OCI-LY1 (cell line): ENCODE measurements around the gene ABLIM2.

Source experiments
- H2AFZ ChIP-seq: fragments of 200-600 bp; sonication (generic), shearing (Covaris generic); 2 replicates; pipeline ENCODE4 v1.6.0; 2014; ENCODE audit warnings: antibody characterized with exemption, mild to moderate bottlenecking, low read length
- H3F3A ChIP-seq: fragments of 200-600 bp; sonication (generic), shearing (Covaris generic); 2 replicates; pipeline ENCODE4 v1.6.0; 2014; ENCODE audit warnings: mild to moderate bottlenecking, antibody characterized with exemption, low read length, moderate library complexity; ENCODE audit not compliant: insufficient read depth
- H3K27ac ChIP-seq: fragments of 200-600 bp; sonication (generic); 2 replicates; pipeline ENCODE4 v1.5.1; 2014; ENCODE audit warnings: low read length, mixed run types, mild to moderate bottlenecking, low read depth; ENCODE audit not compliant: poor library complexity, severe bottlenecking
- H3K27me3 ChIP-seq: fragments of 200-600 bp; sonication (generic); 2 replicates; pipeline ENCODE4 v1.6.0; 2014; ENCODE audit warnings: antibody characterized with exemption, mild to moderate bottlenecking, low read length, moderate library complexity; ENCODE audit not compliant: insufficient read depth
- H3K36me3 ChIP-seq: fragments of 200-600 bp; sonication (generic); 2 replicates; pipeline ENCODE4 v1.6.1; 2014; ENCODE audit warnings: mild to moderate bottlenecking, antibody characterized with exemption, low read length, moderate library complexity, mixed read lengths; ENCODE audit not compliant: insufficient read depth
- H3K4me1 ChIP-seq: fragments of 200-600 bp; sonication (generic); 2 replicates; pipeline ENCODE4 v1.5.1; 2014; ENCODE audit warnings: mild to moderate bottlenecking, low read length, moderate library complexity; ENCODE audit not compliant: insufficient read depth, severe bottlenecking
- H3K4me2 ChIP-seq: fragments of 200-600 bp; sonication (generic), shearing (Covaris generic); 2 replicates; pipeline ENCODE4 v1.6.1; 2014; ENCODE audit warnings: low read length
- H3K4me3 ChIP-seq: fragments of 200-600 bp; sonication (generic); 2 replicates; pipeline ENCODE4 v1.5.1; 2014; ENCODE audit warnings: low read length, low read depth, mild to moderate bottlenecking, mixed read lengths; ENCODE audit not compliant: poor library complexity, severe bottlenecking
- H3K79me2 ChIP-seq: fragments of 200-600 bp; shearing (Covaris generic); 2 replicates; pipeline ENCODE4 v1.6.1; 2016; ENCODE audit warnings: mixed run types, low read length, mixed read lengths; ENCODE audit not compliant: insufficient read depth
- H3K9ac ChIP-seq: fragments of 200-600 bp; sonication (generic), shearing (Covaris generic); 2 replicates; pipeline ENCODE4 v1.6.1; 2014; ENCODE audit warnings: mild to moderate bottlenecking, low read length, mixed read lengths
- H3K9me2 ChIP-seq: fragments of 200-600 bp; sonication (generic), shearing (Covaris generic); 2 replicates; pipeline ENCODE4 v1.6.1; 2014; ENCODE audit warnings: low read depth, mild to moderate bottlenecking, low read length, mixed read lengths
- H3K9me3 ChIP-seq: fragments of 200-600 bp; shearing (Covaris generic); 2 replicates; pipeline ENCODE4 v1.6.1; 2014; ENCODE audit warnings: low read length, mixed read lengths
- H4K20me1 ChIP-seq: fragments of 200-600 bp; sonication (generic), shearing (Covaris generic); 2 replicates; pipeline ENCODE4 v1.6.0; 2016; ENCODE audit warnings: mild to moderate bottlenecking, low read length; ENCODE audit not compliant: insufficient read depth
- EZH2 ChIP-seq: fragments of 200-600 bp; sonication (generic), shearing (Covaris generic); IDR thresholded peaks from 2 replicates; pipeline ENCODE4 v1.8.0; 2017; ENCODE audit warnings: borderline replicate concordance, mixed run types, mild to moderate bottlenecking, antibody characterized with exemption, low read length, moderate library complexity, mixed read lengths
- TF ChIP-seq, protein P1 (sequence below): fragments of 200-600 bp; sonication (generic), shearing (Covaris generic); IDR thresholded peaks from 2 replicates; pipeline ENCODE4 v1.5.1; 2017; ENCODE audit warnings: mild to moderate bottlenecking, antibody characterized with exemption, low read length, moderate library complexity, mixed read lengths

Gene ABLIM2

DNA sequence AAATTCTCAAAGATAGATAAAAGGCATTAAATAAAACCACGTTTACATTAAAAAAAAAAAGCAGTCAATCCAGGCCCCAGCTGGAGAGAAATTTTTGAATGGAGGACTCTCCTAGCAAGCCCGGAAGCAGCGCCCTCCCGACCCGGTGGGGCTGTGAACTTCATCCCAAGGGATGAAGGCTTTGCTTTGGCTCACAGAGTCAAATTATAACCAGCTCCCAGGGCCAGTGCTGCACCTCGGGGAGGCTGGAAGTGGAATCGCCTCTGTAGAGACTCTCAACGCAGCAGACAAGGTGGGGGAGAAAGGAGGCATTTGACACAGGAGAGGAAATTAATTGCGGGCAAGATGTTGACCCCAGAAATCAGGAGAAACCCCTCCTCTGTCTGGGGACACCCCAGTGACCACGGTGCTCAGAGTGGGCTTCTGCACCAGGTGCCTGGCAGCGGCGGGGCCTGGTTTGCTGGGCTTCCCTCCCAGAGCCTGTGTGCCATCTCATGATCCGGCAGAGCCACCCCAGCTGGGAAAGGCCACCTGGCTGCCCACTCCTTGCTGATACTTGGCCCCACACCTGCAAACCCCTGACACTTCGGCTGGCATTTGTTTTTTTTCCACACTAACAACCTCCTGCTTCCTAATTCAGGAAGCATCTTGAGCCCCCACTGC is 71.7 kb downstream of the ABLIM2 start:
- no peaks in the 10 kb centered on the region for H3K9me3 ChIP-seq
- H3F3A ChIP-seq: no peaks in the 10 kb centered on the region
- H3K4me3 ChIP-seq: no peak overlapping the region
- no peaks in the 10 kb centered on the region for H3K9me2 ChIP-seq
- no peak overlapping the region for H3K4me2 ChIP-seq
- no peaks in the 10 kb centered on the region for H3K79me2 ChIP-seq
- peaks cover 6% of the 10 kb centered on the region for H3K4me1 ChIP-seq
- no peak overlapping the region for H3K27ac ChIP-seq
- TF ChIP-seq, protein P1, sequence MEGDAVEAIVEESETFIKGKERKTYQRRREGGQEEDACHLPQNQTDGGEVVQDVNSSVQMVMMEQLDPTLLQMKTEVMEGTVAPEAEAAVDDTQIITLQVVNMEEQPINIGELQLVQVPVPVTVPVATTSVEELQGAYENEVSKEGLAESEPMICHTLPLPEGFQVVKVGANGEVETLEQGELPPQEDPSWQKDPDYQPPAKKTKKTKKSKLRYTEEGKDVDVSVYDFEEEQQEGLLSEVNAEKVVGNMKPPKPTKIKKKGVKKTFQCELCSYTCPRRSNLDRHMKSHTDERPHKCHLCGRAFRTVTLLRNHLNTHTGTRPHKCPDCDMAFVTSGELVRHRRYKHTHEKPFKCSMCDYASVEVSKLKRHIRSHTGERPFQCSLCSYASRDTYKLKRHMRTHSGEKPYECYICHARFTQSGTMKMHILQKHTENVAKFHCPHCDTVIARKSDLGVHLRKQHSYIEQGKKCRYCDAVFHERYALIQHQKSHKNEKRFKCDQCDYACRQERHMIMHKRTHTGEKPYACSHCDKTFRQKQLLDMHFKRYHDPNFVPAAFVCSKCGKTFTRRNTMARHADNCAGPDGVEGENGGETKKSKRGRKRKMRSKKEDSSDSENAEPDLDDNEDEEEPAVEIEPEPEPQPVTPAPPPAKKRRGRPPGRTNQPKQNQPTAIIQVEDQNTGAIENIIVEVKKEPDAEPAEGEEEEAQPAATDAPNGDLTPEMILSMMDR: no peak
- TF ChIP-seq EZH2: no peak
- no peaks in the 10 kb centered on the region for H3K27me3 ChIP-seq
- no peak overlapping the region for H3K9ac ChIP-seq
- no peaks in the 10 kb centered on the region for H3K36me3 ChIP-seq
- no peaks in the 10 kb centered on the region for H4K20me1 ChIP-seq
- H2AFZ ChIP-seq: no peak overlapping the region

DNA sequence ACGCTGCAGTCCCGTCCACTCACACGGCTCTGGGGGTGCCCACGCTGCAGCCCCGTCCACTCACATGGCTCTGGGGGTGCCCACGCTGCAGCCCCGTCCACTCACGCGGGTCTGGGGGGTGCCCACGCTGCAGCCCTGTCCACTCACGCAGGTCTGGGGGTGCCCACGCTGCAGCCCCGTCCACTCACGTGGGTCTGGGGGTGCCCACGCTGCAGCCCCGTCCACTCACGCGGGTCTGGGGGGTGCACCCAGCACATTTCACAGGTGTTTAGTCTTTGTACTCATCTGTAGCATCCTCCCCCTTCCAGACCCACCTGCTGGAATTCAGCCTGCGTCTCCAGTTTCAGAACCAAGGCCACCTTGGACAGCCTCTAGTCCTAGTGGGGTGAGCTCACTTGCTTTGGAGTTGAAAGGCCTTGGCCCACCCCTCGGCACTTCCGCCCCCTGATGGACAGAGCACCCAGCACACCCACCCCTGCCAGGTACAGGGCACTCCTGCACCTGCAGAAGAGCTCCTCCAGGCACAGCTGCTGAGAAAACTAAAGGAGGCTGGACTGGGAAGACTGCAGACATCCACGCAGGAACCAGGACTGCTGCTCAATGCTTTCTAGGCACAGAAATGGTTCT is 73.0 kb downstream of the ABLIM2 start:
- no peak overlapping the region for H2AFZ ChIP-seq
- no peaks in the 10 kb centered on the region for H3F3A ChIP-seq
- no peaks in the 10 kb centered on the region for H3K36me3 ChIP-seq
- no peaks in the 10 kb centered on the region for H3K9me3 ChIP-seq
- H3K27me3 ChIP-seq: no peaks in the 10 kb centered on the region
- H3K27ac ChIP-seq: no peak overlapping the region
- H3K9ac ChIP-seq: no peak overlapping the region
- no peaks in the 10 kb centered on the region for H3K9me2 ChIP-seq
- no peaks in the 10 kb centered on the region for H4K20me1 ChIP-seq
- peaks cover 6% of the 10 kb centered on the region for H3K4me1 ChIP-seq
- H3K4me2 ChIP-seq: no peak overlapping the region
- TF ChIP-seq, protein P1: no peak
- no peak for TF ChIP-seq EZH2
- H3K79me2 ChIP-seq: no peaks in the 10 kb centered on the region
- H3K4me3 ChIP-seq: no peak overlapping the region

DNA sequence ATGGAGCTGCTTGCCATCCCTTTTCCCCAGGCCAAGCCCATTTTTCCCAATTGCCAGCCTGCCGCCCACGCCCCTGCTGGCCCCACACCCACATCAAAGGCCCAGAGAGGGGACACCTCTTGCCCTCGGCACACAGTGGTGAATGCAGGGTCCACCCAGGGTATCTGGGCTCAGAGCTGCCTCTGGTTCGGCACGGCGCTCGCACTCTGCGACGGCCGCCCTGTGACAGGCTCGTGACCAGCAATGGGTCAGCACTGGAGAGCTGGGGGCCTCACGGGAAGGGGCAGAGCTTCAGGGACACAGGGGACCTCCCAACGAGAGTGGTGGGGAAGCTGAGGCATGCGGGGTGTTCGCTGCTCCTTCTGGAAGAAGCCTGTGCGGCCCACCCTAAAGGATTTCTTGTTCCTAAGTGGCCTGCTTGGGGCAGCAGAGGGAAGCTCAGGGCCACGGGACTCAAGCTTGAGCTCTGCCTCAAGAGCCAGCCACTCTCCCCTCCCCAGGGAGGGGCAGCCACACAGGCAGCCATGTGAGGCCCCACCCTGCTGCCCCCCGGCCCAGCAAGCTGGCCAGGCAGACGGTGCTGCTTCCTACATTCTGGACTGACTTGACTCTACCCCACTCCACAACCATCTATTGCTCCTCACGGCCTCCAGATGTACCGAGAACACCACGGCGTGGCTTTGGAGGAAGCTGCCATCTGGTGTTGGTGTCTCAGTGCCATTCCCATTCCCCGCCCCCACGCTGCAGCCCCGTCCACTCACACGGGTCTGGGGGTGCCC is 73.7 kb downstream of the ABLIM2 start:
- Histone ChIP-seq H3K27me3 (no peaks in the 10 kb centered on the region), H2AFZ (no peak overlapping the region), H3K9me2 (no peaks in the 10 kb centered on the region), H3K79me2 (no peaks in the 10 kb centered on the region), H3F3A (no peaks in the 10 kb centered on the region), H3K4me3 (no peak overlapping the region), H4K20me1 (no peaks in the 10 kb centered on the region), H3K4me2 (no peak overlapping the region), H3K27ac (no peak overlapping the region), H3K9me3 (no peaks in the 10 kb centered on the region), H3K36me3 (no peaks in the 10 kb centered on the region), H3K9ac (no peak overlapping the region), H3K4me1 (peaks cover 6% of the 10 kb centered on the region)
- TF ChIP-seq EZH2: no peak
- TF ChIP-seq, protein P1: no peak
